ENCODE results near the gene NISCH. TPM values are rescaled to one million over a fixed set of nuclear protein-coding genes. Genes with fewer than 3 reads are reported as not detected.

The NISCH gene
- total and polyA plus RNA-seq, 2 experiments from 2014 or later = 58.9 to 74.5 TPM

DNA sequence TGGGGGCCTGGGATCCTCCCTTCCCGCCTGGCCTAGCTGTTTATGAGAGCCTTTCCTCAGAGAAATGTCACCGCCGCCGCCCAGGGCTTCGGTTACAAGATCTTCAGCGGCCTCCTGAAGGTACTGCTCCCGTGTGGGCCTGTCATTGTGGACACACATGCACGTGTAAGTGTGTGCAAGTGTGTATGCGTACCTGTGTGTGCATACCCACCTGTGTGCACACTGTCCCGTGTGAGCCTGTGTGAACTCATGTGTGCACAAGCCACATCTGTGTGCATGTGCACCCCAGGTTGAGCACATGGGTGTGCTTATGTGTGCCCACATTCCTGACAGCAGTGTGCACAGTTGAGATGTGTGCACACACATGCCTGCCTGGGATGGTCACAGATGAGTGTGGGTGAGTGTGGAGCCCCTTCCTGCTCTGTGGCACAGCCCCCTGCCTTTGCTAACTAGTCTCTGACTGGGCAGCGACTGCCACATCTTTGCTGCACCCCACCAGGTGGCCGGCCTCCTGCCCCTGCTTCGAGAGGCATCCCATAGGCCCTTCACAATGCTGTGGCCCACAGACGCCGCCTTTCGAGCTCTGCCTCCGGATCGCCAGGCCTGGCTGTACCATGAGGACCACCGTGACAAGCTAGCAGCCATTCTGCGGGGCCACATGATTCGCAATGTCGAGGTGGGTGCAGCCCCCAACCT lies 64.2 kb downstream of the NISCH start:
- H2AFZ ChIP-seq = no peak overlapping the region
- H3K9me3 ChIP-seq (ENCODE audit: low read depth) = no peaks in the 10 kb centered on the region
- H3K4me2 ChIP-seq = no peak overlapping the region
- no peak overlapping the region for H3K27ac ChIP-seq
- 89% methylated on average over 22 of the region's 22 CpGs for WGBS (ENCODE audit: low lambda C conversion rate, missing lambda C conversion rate)
- H3K4me3 ChIP-seq = no peak overlapping the region
- no peaks in the 10 kb centered on the region for H4K20me1 ChIP-seq (ENCODE audit: insufficient read depth, poor library complexity, severe bottlenecking)
- no peaks in the 10 kb centered on the region for H3K27me3 ChIP-seq
- H3K36me3 ChIP-seq (replicated peaks; ENCODE audit: insufficient read depth, low read depth) = no peaks in the 10 kb centered on the region
- no peaks in the 10 kb centered on the region for H3K79me2 ChIP-seq
- no peaks in the 10 kb centered on the region for H3K9me2 ChIP-seq (replicated peaks; ENCODE audit: insufficient read depth)
- TF ChIP-seq EZH2phosphoT487 (IDR thresholded peaks at IDR 0.05; ENCODE audit: low read depth, severe bottlenecking, unreplicated experiment) = no peak
- TF ChIP-seq EZH2 (IDR thresholded peaks at IDR 0.05; ENCODE audit: borderline replicate concordance) = no peak
- TF ChIP-seq, protein P1, sequence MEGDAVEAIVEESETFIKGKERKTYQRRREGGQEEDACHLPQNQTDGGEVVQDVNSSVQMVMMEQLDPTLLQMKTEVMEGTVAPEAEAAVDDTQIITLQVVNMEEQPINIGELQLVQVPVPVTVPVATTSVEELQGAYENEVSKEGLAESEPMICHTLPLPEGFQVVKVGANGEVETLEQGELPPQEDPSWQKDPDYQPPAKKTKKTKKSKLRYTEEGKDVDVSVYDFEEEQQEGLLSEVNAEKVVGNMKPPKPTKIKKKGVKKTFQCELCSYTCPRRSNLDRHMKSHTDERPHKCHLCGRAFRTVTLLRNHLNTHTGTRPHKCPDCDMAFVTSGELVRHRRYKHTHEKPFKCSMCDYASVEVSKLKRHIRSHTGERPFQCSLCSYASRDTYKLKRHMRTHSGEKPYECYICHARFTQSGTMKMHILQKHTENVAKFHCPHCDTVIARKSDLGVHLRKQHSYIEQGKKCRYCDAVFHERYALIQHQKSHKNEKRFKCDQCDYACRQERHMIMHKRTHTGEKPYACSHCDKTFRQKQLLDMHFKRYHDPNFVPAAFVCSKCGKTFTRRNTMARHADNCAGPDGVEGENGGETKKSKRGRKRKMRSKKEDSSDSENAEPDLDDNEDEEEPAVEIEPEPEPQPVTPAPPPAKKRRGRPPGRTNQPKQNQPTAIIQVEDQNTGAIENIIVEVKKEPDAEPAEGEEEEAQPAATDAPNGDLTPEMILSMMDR (IDR thresholded peaks at IDR 0.05; ENCODE audit: poor library complexity) = no peak
- H3K4me1 ChIP-seq (ENCODE audit: insufficient read depth) = no peaks in the 10 kb centered on the region
- no peak for DNase-seq (ENCODE audit: low spot score)

DNA sequence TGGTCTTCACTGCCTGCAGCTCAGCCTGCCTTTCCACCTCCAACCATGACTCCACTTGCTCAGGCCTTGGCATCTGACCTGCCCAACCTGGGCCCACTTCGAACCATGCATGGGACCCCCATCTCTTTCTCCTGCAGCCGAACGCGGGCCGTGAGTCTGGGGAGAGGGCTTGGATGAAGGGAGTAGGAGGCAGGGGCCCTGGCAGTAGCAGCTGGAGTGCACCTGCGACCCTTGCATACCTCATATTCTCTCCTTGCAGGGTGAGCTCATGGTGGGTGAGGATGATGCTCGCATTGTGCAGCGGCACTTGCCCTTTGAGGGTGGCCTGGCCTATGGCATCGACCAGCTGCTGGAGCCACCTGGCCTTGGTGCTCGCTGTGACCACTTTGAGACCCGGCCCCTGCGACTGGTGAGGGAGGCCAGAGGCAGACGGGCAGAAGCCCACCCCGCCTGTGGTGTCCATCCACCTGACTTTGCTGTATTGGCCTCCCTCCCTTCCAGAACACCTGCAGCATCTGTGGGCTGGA lies 64.8 kb downstream of the NISCH start:
- DNase-seq (ENCODE audit: low spot score) = no peak
- 91% methylated on average over 14 of the region's 14 CpGs for WGBS (ENCODE audit: low lambda C conversion rate, missing lambda C conversion rate)
- Histone ChIP-seq H3K4me3 (no peak overlapping the region), H3K79me2 (no peaks in the 10 kb centered on the region), H3K9me2 (replicated peaks; ENCODE audit: insufficient read depth) (no peaks in the 10 kb centered on the region), H4K20me1 (ENCODE audit: insufficient read depth, poor library complexity, severe bottlenecking) (no peaks in the 10 kb centered on the region), H2AFZ (no peak overlapping the region), H3K4me1 (ENCODE audit: insufficient read depth) (no peaks in the 10 kb centered on the region), H3K4me2 (no peak overlapping the region), H3K27me3 (no peaks in the 10 kb centered on the region), H3K27ac (no peak overlapping the region), H3K36me3 (replicated peaks; ENCODE audit: insufficient read depth, low read depth) (no peaks in the 10 kb centered on the region), H3K9me3 (ENCODE audit: low read depth) (no peaks in the 10 kb centered on the region)
- TF ChIP-seq EZH2phosphoT487 (IDR thresholded peaks at IDR 0.05; ENCODE audit: low read depth, severe bottlenecking, unreplicated experiment) (no peak), EZH2 (IDR thresholded peaks at IDR 0.05; ENCODE audit: borderline replicate concordance) (no peak)
- TF ChIP-seq, protein P1 (IDR thresholded peaks at IDR 0.05; ENCODE audit: poor library complexity) = no peak

DNA sequence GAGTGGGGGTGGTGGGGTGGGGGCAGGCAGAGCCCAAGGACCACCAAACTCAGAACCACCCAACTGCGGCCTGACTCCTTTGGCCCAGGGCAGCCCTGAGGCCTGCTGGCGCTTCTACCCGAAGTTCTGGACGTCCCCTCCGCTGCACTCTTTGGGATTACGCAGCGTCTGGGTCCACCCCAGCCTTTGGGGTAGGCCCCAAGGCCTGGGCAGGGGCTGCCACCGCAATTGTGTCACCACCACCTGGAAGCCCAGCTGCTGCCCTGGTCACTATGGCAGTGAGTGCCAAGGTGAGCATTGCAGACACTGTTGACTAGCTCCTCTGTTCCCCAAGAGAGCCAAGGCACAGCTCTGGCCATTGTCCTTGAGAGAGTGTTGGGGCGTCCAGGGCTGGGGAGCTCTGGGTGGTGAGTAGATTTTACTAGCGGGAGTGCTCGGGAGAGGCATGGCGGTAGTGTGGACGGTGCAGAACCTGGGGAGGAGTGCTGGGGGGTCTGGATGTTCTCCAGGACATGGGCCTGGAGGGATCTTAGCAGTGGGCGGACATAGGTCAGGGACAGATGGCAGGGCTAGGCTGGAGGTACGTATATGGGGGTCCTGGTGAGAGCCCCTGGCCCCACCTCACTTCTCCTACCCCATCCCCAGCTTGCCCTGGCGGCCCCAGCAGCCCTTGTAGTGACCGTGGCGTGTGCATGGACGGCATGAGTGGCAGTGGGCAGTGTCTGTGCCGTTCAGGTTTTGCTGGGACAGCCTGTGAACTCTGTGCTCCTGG lies 65.5 kb downstream of the NISCH start:
- Histone ChIP-seq H3K36me3 (replicated peaks; ENCODE audit: insufficient read depth, low read depth) (no peaks in the 10 kb centered on the region), H3K4me1 (ENCODE audit: insufficient read depth) (no peaks in the 10 kb centered on the region), H3K4me2 (no peak overlapping the region), H2AFZ (no peak overlapping the region), H3K79me2 (no peaks in the 10 kb centered on the region), H3K4me3 (no peak overlapping the region), H3K9me2 (replicated peaks; ENCODE audit: insufficient read depth) (no peaks in the 10 kb centered on the region), H4K20me1 (ENCODE audit: insufficient read depth, poor library complexity, severe bottlenecking) (no peaks in the 10 kb centered on the region), H3K9me3 (ENCODE audit: low read depth) (no peaks in the 10 kb centered on the region), H3K27me3 (no peaks in the 10 kb centered on the region), H3K27ac (no peak overlapping the region)
- 94% methylated on average over 19 of the region's 20 CpGs for WGBS (ENCODE audit: low lambda C conversion rate, missing lambda C conversion rate)
- TF ChIP-seq, protein P1 (IDR thresholded peaks at IDR 0.05; ENCODE audit: poor library complexity) = no peak
- TF ChIP-seq EZH2phosphoT487 (IDR thresholded peaks at IDR 0.05; ENCODE audit: low read depth, severe bottlenecking, unreplicated experiment) (no peak), EZH2 (IDR thresholded peaks at IDR 0.05; ENCODE audit: borderline replicate concordance) (no peak)
- no peak for DNase-seq (ENCODE audit: low spot score)
